ENCODE data around the gene ZNF165.

DNA sequence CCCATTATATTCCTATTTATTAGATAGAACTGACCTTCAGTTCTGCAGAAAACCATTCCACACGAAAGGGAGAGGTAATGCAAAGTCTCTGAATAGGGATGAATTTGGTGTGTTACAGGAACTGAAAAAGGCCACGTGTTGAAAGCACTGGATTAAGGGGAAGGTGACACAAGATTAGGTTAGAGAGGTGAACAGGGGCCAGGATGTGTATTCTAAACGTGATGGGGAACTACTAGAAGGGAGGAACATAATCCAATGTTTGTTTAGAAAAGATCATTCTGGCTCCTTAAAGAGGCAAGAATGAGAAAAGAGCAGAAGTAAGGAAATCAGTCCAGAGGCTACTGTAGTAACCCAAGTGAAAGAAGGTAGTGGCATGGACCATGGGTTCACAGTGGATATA, 55.0 kb downstream of the ZNF165 start:
- TF ChIP-seq, protein P1, sequence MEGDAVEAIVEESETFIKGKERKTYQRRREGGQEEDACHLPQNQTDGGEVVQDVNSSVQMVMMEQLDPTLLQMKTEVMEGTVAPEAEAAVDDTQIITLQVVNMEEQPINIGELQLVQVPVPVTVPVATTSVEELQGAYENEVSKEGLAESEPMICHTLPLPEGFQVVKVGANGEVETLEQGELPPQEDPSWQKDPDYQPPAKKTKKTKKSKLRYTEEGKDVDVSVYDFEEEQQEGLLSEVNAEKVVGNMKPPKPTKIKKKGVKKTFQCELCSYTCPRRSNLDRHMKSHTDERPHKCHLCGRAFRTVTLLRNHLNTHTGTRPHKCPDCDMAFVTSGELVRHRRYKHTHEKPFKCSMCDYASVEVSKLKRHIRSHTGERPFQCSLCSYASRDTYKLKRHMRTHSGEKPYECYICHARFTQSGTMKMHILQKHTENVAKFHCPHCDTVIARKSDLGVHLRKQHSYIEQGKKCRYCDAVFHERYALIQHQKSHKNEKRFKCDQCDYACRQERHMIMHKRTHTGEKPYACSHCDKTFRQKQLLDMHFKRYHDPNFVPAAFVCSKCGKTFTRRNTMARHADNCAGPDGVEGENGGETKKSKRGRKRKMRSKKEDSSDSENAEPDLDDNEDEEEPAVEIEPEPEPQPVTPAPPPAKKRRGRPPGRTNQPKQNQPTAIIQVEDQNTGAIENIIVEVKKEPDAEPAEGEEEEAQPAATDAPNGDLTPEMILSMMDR (conservative IDR thresholded peaks at IDR 0.05 in 1 of 2, IDR thresholded peaks at IDR 0.05 in 1 of 2; ENCODE audit: low read depth in 1 of 2, low read length in 2 of 2), result no peak
- TF ChIP-seq EZH2 (IDR thresholded peaks at IDR 0.05; ENCODE audit: low read length, missing control alignments), result no peak

All from fibroblast of lung (primary cell).